OCI-LY3 (cell line): ENCODE data around the gene CSPG4.
A peak's percentile ranks its signal among the peaks of the same experiment; 100 is the strongest.

Experiments
- H2AFZ ChIP-seq: fragments of 200-600, 300-600 bp; shearing (Covaris generic); 2 replicates; pipeline ENCODE4 v1.6.0; 2014; ENCODE audit warnings: antibody characterized with exemption, low read depth, low read length
- H3K27ac ChIP-seq: fragments of 200-600, 300-600 bp; sonication (generic); 2 replicates; pipeline ENCODE4 v1.5.1; 2014; ENCODE audit warnings: mild to moderate bottlenecking, low read length, moderate library complexity, mixed read lengths
- H3K27me3 ChIP-seq: fragments of 200-600, 300-600 bp; sonication (generic); 2 replicates; pipeline ENCODE4 v1.6.1; 2014; ENCODE audit warnings: low read depth, low read length, mixed read lengths
- H3K36me3 ChIP-seq: fragments of 200-600, 300-600 bp; sonication (generic); replicated peaks from 2 replicates; pipeline ENCODE3; 2014; ENCODE audit warnings: low read depth, low read length, mixed read lengths
- H3K4me1 ChIP-seq: fragments of 300-600, 200-600 bp; sonication (generic); 2 replicates; pipeline ENCODE4 v1.6.1; 2014; ENCODE audit warnings: low read length, mixed read lengths
- H3K4me2 ChIP-seq: fragments of 200-600, 300-600 bp; sonication (generic); 2 replicates; pipeline ENCODE4 v1.6.1; 2014; ENCODE audit warnings: low read length, mixed read lengths
- H3K4me3 ChIP-seq: fragments of 300-600, 200-600 bp; sonication (generic); 2 replicates; pipeline ENCODE4 v1.5.1; 2014; ENCODE audit warnings: antibody characterized with exemption, mild to moderate bottlenecking, low read length, moderate library complexity
- H3K79me2 ChIP-seq: fragments of 300-600, 200-600 bp; shearing (Covaris generic); 2 replicates; pipeline ENCODE4 v1.6.1; 2014; ENCODE audit warnings: mild to moderate bottlenecking, low read length, mixed read lengths
- H3K9ac ChIP-seq: fragments of 300-600, 200-600 bp; shearing (Covaris generic); 2 replicates; pipeline ENCODE4 v1.6.0; 2014; ENCODE audit warnings: mild to moderate bottlenecking, low read length, moderate library complexity
- H3K9me3 ChIP-seq: fragments of 200-600, 300-600 bp; shearing (Covaris generic); 2 replicates; pipeline ENCODE4 v1.6.1; 2014; ENCODE audit warnings: low read length, mixed read lengths; ENCODE audit not compliant: insufficient read depth
- H4K20me1 ChIP-seq: fragments of 200-600, 300-600 bp; sonication (generic); 2 replicates; pipeline ENCODE4 v1.6.1; 2016; ENCODE audit warnings: low read length, mixed read lengths; ENCODE audit not compliant: insufficient read depth
- EZH2phosphoT487 ChIP-seq: fragments of 200-600 bp; shearing (Covaris generic); IDR thresholded peaks from 2 replicates; pipeline ENCODE4 v1.6.1; 2018; ENCODE audit warnings: antibody characterized with exemption, mixed run types, low read depth
- TF ChIP-seq, protein P1 (sequence below): fragments of 200-600, 300-600 bp; sonication (generic); IDR thresholded peaks from 2 replicates; pipeline ENCODE4 v1.5.1; 2014; ENCODE audit warnings: antibody characterized with exemption, low read length, low read depth

Gene CSPG4

DNA sequence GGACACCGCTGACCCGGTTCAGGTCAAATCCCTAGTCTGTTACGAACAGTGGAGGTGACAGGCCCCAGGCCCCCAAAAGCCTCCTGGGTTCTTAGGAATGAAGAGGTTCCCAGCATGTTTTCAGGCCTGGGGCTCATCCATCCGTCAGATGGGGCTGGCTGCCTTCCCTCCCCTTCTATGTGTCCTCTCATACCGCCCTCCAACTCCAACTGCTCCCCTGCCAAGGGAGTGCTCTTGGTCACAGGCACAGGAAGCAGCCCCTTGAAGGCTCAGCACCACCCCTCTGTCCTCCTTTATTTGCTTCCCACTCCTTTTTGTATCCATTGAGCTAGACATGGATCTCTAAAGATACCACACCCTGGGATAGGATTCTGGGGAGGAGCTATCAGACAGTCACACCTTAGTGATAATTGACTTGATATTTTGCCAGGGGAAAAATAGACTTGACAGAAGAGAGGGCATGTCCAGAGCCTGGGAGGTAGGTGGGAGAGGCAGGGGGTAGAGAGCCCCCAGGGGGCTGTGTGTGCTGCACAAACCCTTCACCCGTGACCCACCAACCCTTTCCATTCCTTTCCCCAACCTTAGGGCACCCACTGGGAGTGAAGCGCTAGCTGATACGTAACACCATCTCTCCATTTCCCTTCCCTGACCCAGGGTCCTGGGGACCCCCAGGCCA is 10.7 kb upstream of the CSPG4 start:
- H3K79me2 ChIP-seq, result no peaks in the 10 kb centered on the region
- H3K4me2 ChIP-seq, result peak overlapping the region; percentile 41
- H3K36me3 ChIP-seq, result no peaks in the 10 kb centered on the region
- 0 out of 2 replicates have a peak overlapping the region, but pooled peaks have one; percentile 3 for H3K4me3 ChIP-seq
- TF ChIP-seq EZH2phosphoT487, result no peak
- TF ChIP-seq, protein P1, sequence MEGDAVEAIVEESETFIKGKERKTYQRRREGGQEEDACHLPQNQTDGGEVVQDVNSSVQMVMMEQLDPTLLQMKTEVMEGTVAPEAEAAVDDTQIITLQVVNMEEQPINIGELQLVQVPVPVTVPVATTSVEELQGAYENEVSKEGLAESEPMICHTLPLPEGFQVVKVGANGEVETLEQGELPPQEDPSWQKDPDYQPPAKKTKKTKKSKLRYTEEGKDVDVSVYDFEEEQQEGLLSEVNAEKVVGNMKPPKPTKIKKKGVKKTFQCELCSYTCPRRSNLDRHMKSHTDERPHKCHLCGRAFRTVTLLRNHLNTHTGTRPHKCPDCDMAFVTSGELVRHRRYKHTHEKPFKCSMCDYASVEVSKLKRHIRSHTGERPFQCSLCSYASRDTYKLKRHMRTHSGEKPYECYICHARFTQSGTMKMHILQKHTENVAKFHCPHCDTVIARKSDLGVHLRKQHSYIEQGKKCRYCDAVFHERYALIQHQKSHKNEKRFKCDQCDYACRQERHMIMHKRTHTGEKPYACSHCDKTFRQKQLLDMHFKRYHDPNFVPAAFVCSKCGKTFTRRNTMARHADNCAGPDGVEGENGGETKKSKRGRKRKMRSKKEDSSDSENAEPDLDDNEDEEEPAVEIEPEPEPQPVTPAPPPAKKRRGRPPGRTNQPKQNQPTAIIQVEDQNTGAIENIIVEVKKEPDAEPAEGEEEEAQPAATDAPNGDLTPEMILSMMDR, result no peak
- H3K27me3 ChIP-seq, result peaks cover 9% of the 10 kb centered on the region; the same call in 1 of the 2 replicates
- peak overlapping the region; percentile 17 for H2AFZ ChIP-seq
- no peaks in the 10 kb centered on the region for H4K20me1 ChIP-seq
- peaks cover 23% of the 10 kb centered on the region for H3K4me1 ChIP-seq
- no peak overlapping the region for H3K9ac ChIP-seq
- H3K9me3 ChIP-seq, result no peaks in the 10 kb centered on the region
- H3K27ac ChIP-seq, result no peak overlapping the region

DNA sequence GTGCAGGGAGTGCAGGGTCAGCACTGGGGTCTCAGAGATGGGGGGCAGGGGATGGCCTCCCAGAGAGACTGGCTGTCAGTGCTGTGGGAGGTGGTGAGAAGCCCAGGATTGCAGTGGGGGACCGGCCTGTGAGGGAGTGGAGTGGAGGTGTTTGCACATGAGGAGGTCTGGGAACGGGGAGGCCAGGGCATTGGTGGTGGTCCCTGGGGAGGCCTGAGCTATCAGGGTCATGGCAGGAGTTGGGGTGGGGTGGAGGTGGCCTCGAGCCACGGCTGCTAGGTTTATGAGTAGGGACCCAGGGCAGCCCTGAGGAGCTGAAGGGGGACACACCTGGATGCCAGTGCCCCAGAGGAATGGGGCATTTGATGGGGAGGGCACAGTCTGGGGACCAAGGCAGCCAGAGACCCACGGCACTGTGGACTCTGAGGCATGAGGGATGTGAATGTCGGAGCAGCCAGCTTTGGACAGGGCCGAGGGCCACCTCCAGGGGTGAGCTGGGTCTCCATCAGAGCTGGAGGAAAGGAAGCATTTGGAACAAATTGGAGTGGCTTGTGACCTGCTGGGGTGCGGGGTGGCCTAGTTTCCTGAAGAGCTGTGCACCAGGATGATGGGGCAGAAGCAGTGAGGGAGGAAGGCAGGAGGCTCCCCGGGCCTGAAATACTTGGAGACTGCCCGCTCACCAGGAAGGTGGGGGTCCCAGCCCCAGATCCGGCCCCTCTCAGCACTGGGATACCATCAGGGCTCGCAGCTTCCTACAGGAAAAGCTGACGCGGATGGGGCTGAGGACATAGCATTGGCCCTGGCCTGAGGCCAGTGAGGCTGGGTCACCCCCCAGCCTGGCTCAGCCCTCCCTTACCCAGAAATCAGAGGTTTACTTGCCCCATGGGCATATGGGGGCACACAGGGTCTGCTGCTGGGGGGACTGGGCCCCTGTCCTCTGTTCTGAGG is 9.5 kb upstream of the CSPG4 start:
- Histone ChIP-seq H4K20me1 (no peaks in the 10 kb centered on the region), H3K9me3 (no peaks in the 10 kb centered on the region), H3K79me2 (no peaks in the 10 kb centered on the region), H3K4me2 (no peak overlapping the region), H3K36me3 (no peaks in the 10 kb centered on the region), H3K27ac (no peak overlapping the region), H3K4me1 (peaks cover 25% of the 10 kb centered on the region), H3K27me3 (0 out of 2 replicates have a peak, but pooled peaks cover 2% of the 10 kb centered on the region), H3K9ac (no peak overlapping the region), H3K4me3 (no peak overlapping the region), H2AFZ (no peak overlapping the region)
- TF ChIP-seq EZH2phosphoT487, result no peak
- TF ChIP-seq, protein P1, result no peak

DNA sequence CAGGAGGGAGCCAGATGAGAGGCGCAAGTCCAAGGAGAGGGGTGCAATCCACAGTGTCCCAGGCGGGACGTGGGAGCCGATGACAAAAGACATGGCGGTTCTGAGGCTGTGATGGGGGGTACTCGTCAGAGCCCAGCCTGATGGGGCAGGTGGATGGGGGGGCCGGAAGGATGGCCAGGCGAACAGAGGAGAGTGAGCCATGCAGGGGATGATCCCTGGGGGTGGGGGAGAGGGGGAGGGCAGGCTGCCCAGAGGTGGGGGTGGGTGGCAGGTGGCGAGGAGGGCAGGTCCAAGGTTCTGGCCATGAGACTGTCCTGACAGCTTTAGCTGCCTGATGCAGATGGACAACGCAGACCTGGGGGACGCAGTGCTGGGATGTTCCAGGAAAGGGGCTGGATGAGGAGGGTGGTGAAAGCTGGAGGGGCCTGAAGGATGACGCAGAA is 8.9 kb upstream of the CSPG4 start:
- Histone ChIP-seq H3K36me3 (no peaks in the 10 kb centered on the region), H4K20me1 (no peaks in the 10 kb centered on the region), H3K4me2 (peak overlapping the region; percentile 24; the same call in 1 of the 2 replicates), H3K9me3 (no peaks in the 10 kb centered on the region), H3K27me3 (0 out of 2 replicates have a peak, but pooled peaks cover 2% of the 10 kb centered on the region), H3K27ac (no peak overlapping the region), H3K4me3 (no peak overlapping the region), H3K79me2 (no peaks in the 10 kb centered on the region), H3K9ac (no peak overlapping the region), H2AFZ (no peak overlapping the region), H3K4me1 (peaks cover 25% of the 10 kb centered on the region)
- TF ChIP-seq, protein P1, result no peak
- no peak for TF ChIP-seq EZH2phosphoT487
